Colonic mucosa (tissue), 4 donors: ENCODE measurements around the gene PHACTR1. TPM values are rescaled to one million over a fixed set of nuclear protein-coding genes. Genes with fewer than 3 reads are reported as not detected.

Experiments
- DNase-seq: peaks from one replicate; pipeline ENCODE4 v3.0.0-alpha.2; 2020
- H3K27ac ChIP-seq: fragments of 200-600 bp; one replicate; pipeline ENCODE4 v1.8.0; 2021
- H3K27me3 ChIP-seq: fragments of 200-600 bp; one replicate; pipeline ENCODE4 v1.8.0; 2021
- H3K36me3 ChIP-seq: fragments of 200-600 bp; one replicate; pipeline ENCODE4 v1.8.0; 2021
- H3K4me1 ChIP-seq: fragments of 200-600 bp; one replicate; pipeline ENCODE4 v1.8.0; 2021; ENCODE audit warnings: mild to moderate bottlenecking
- H3K4me3 ChIP-seq: fragments of 200-600 bp; one replicate; pipeline ENCODE4 v1.8.0; 2021
- H3K9ac ChIP-seq, 2 donors: one replicate each; pipeline ENCODE4 v1.7.0; 2013; ENCODE audit warnings: control low read depth in 2 of 2, low read depth in 2 of 2, low read length in 2 of 2
- H3K9me3 ChIP-seq: fragments of 200-600 bp; one replicate; pipeline ENCODE4 v1.8.0; 2021
- intact Hi-C: fragments of 100-400 bp; cut with DNase I; formaldehyde crosslinking; loops from one replicate; pipeline ENCODE4 v1.14.1; 2022
- total RNA-seq, 2 donors: library from RNA; stranded (reverse); fragmentation: NEBNext Ultra II Directional in 1 of 2; extraction: Animal tissue kit (Norgen Biotek cat#: 25700) in 1 of 2; gene quantifications; one replicate each; pipeline ENCODE4 v1.2.1, GENCODE V29; 2021
- TF ChIP-seq, protein P1 (sequence below): fragments of 200-600 bp; IDR thresholded peaks from one replicate; pipeline ENCODE4 v1.8.0; 2022; ENCODE audit warnings: antibody characterized with exemption, mild to moderate bottlenecking
- donor health status: healthy.
- donor health status: DM: no; HTN: no; CAD: no.
- donor health status: DM: no; HTN: no; CAD: no.

PHACTR1 gene
- total RNA-seq, 2 donors from 2014 or later = 1.7 to 2.2 TPM

DNA sequence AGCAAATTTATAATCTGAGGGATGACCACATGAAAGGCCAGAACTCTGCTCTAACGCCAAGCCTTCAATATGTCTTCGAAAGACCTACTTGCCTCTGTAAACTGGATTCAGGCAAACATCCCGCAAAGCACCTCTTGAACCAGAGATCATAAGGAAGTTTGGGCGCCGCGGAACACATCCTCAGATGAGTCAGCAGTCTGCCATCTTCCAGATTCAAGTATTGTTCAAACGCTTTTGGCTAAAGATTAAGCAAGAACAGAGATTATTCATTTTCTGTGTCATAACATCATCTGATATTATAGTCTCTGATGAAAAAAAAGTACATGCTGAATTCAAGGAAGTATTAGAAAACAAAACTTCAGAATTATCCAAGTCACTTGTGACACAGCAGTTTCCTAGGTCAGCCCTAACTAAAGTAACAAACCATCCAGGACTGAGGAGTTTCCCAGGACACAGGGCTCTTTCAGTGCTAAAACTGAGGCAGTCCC, 591.0 kb downstream of the PHACTR1 start:
- H3K9ac ChIP-seq = no peak overlapping the region
- TF ChIP-seq, protein P1, sequence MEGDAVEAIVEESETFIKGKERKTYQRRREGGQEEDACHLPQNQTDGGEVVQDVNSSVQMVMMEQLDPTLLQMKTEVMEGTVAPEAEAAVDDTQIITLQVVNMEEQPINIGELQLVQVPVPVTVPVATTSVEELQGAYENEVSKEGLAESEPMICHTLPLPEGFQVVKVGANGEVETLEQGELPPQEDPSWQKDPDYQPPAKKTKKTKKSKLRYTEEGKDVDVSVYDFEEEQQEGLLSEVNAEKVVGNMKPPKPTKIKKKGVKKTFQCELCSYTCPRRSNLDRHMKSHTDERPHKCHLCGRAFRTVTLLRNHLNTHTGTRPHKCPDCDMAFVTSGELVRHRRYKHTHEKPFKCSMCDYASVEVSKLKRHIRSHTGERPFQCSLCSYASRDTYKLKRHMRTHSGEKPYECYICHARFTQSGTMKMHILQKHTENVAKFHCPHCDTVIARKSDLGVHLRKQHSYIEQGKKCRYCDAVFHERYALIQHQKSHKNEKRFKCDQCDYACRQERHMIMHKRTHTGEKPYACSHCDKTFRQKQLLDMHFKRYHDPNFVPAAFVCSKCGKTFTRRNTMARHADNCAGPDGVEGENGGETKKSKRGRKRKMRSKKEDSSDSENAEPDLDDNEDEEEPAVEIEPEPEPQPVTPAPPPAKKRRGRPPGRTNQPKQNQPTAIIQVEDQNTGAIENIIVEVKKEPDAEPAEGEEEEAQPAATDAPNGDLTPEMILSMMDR = no peak
- no peaks in the 10 kb centered on the region for H3K9me3 ChIP-seq
- DNase-seq = no peak
- intact Hi-C loops = no loop called here
- no peak overlapping the region for H3K4me3 ChIP-seq
- H3K36me3 ChIP-seq = no peaks in the 10 kb centered on the region
- H3K4me1 ChIP-seq = peaks cover 10% of the 10 kb centered on the region
- no peaks in the 10 kb centered on the region for H3K27me3 ChIP-seq
- H3K27ac ChIP-seq = no peak overlapping the region

DNA sequence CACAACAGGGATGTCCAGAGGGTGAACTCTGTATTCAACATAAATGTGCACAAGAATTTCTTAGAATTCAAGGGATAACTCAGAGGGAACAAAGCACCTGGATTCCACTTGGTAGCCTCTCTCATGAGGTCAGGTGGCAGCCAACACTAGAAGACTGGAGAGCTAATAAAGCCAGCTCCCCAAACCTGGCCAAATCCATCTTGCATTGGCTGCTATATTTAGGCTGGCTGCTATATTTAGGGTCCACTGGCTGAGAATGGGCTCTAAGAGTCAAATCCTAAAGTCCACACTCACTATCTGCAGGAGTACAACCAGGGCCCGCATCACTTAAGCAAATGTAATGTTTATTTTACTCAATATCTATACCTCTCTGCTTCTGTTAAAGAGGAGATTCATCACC, 591.8 kb downstream of the PHACTR1 start:
- TF ChIP-seq, protein P1 = no peak
- H3K27ac ChIP-seq = no peak overlapping the region
- H3K4me3 ChIP-seq = no peak overlapping the region
- no peaks in the 10 kb centered on the region for H3K27me3 ChIP-seq
- no peaks in the 10 kb centered on the region for H3K9me3 ChIP-seq
- no peaks in the 10 kb centered on the region for H3K36me3 ChIP-seq
- intact Hi-C loops = no loop called here
- H3K4me1 ChIP-seq = peaks cover 10% of the 10 kb centered on the region
- no peak overlapping the region for H3K9ac ChIP-seq
- no peak for DNase-seq

DNA sequence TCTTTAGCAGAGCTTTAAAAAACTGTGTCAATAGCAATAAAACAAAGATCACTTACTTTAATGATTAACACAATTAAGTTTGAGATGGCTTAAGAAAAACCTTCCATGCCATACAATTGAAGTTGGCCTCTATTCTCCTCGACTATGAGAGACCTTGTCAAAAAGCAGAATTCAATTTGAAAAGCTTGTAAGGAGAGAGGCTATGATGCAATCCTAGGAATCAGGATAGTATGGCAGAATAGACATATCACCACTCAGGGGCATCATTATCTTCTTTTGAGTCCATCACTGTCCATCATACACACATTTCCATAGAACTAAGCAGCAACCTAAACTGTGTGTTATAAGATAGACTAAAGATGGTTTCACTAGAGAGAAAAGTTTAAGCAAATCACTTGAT, 594.6 kb downstream of the PHACTR1 start:
- Histone ChIP-seq H3K4me3 (no peak overlapping the region), H3K4me1 (no peaks in the 10 kb centered on the region), H3K9ac (no peak overlapping the region), H3K9me3 (no peaks in the 10 kb centered on the region), H3K27ac (no peak overlapping the region), H3K27me3 (no peaks in the 10 kb centered on the region), H3K36me3 (no peaks in the 10 kb centered on the region)
- no peak for DNase-seq
- intact Hi-C loops = no loop called here
- TF ChIP-seq, protein P1 = no peak

DNA sequence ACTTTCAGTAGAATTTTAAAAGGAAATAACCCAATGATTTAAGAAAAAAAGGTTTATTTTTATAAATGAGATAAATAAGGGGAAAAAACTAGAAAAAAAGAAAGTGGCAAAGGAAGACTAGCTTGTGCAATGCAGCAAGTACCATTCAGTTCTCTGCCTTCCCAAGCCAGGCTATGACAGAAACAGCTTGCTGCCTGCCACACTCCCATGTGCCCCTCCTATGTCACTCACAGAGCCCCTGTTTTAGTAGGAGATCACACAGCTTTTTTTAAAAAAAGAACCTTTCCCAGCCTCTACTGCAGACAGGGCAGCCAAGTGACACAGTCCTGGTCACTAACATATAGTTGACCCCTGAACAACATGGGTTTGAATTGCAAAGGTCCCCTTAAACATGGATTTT, 598.2 kb downstream of the PHACTR1 start:
- no peak overlapping the region for H3K27ac ChIP-seq
- no peak overlapping the region for H3K9ac ChIP-seq
- no peaks in the 10 kb centered on the region for H3K27me3 ChIP-seq
- H3K9me3 ChIP-seq = no peaks in the 10 kb centered on the region
- TF ChIP-seq, protein P1 = no peak
- intact Hi-C loops = no loop called here
- DNase-seq = no peak
- H3K36me3 ChIP-seq = no peaks in the 10 kb centered on the region
- no peaks in the 10 kb centered on the region for H3K4me1 ChIP-seq
- H3K4me3 ChIP-seq = no peak overlapping the region

DNA sequence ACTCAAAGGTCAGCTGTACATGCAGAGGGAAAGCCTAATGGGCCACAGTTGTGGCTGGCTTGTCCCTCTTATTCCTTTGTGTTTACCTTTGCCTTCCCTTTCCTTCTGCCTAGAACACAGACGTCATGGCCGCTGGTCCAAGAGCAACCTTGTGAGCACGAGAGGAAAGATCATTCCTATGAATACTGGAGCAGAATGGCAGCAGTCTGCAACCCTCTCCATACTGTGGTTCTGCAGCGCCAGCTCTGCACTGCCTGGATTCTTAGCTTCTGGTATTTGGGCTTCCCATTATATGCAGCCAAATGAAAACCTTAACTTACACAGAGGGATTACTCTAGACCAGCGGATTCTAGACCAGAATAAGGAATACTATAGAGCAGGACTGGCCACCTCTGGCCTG, 599.3 kb downstream of the PHACTR1 start:
- Histone ChIP-seq H3K27ac (no peak overlapping the region), H3K9ac (no peak overlapping the region), H3K4me3 (no peak overlapping the region), H3K4me1 (no peaks in the 10 kb centered on the region), H3K36me3 (no peaks in the 10 kb centered on the region), H3K27me3 (no peaks in the 10 kb centered on the region), H3K9me3 (no peaks in the 10 kb centered on the region)
- DNase-seq = no peak
- intact Hi-C loops = no loop called here
- TF ChIP-seq, protein P1 = no peak
